Kidney epithelial cell (primary cell): Measurements from ENCODE around the gene TERT. TPM values are rescaled to one million over a fixed set of nuclear protein-coding genes. Genes with fewer than 3 reads are reported as not detected.

Experiments used
- DNase-seq: peaks from one replicate; pipeline ENCODE4 v3.0.0-alpha.2; 2010; ENCODE audit warnings: low read depth
- H3K27me3 ChIP-seq: 2 replicates; pipeline ENCODE4 v1.6.0; 2011; ENCODE audit warnings: low read length; ENCODE audit not compliant: control insufficient read depth, insufficient read depth
- H3K36me3 ChIP-seq: 2 replicates; pipeline ENCODE4 v1.5.1; 2011; ENCODE audit warnings: low read length; ENCODE audit not compliant: control insufficient read depth, insufficient read depth
- H3K4me3 ChIP-seq: 2 replicates; pipeline ENCODE4 v1.5.1; 2011; ENCODE audit warnings: low read depth, mild to moderate bottlenecking, control low read depth, low read length
- CTCF ChIP-seq: IDR thresholded peaks from 2 replicates; pipeline ENCODE4 v1.5.1; 2011; ENCODE audit warnings: mild to moderate bottlenecking, moderate library complexity, low read length, control low read depth, inconsistent platforms; ENCODE audit not compliant: insufficient read depth, poor library complexity, severe bottlenecking
- total RNA-seq: library from RNA; depleted of rRNA; stranded (reverse); fragments of >200 nt; gene quantifications from 2 replicates; pipeline ENCODE4 v1.2.3, GENCODE V29; 2015

The TERT gene
- total RNA-seq, 1 donor from 2014 or later: not detected

- no peak for TF ChIP-seq CTCF
- DNase-seq: no peak
- H3K4me3 ChIP-seq: no peak overlapping the region
- peaks cover 3% of the 10 kb centered on the region for H3K27me3 ChIP-seq
- no peaks in the 10 kb centered on the region for H3K36me3 ChIP-seq
Observed at GRCh38 chr5:1304033-1304432, 9.2 kb upstream of the TERT start.

GRCh38 chr5:1302258-1302657 is 7.4 kb upstream of the TERT start:
- Histone ChIP-seq H3K27me3 (peaks cover 3% of the 10 kb centered on the region), H3K36me3 (no peaks in the 10 kb centered on the region), H3K4me3 (no peak overlapping the region)
- DNase-seq: no peak
- TF ChIP-seq CTCF: no peak

- Histone ChIP-seq H3K27me3 (peaks cover 7% of the 10 kb centered on the region), H3K36me3 (no peaks in the 10 kb centered on the region)
- no peak for DNase-seq
Observed at GRCh38 chr5:1300581-1301083, 5.8 kb upstream of the TERT start.

GRCh38 chr5:1299961-1300360 is 5.1 kb upstream of the TERT start:
- TF ChIP-seq CTCF: no peak
- Histone ChIP-seq H3K27me3 (peaks cover 13% of the 10 kb centered on the region), H3K4me3 (no peak overlapping the region), H3K36me3 (no peaks in the 10 kb centered on the region)
- DNase-seq: no peak

More at GRCh38 chr5:1300581-1301083, 5.8 kb upstream of the TERT start:
- TF ChIP-seq CTCF: no peak
- H3K4me3 ChIP-seq: no peak overlapping the region

GRCh38 chr5:1299511-1299850 is 4.6 kb upstream of the TERT start:
- DNase-seq: no peak
- H3K36me3 ChIP-seq: no peaks in the 10 kb centered on the region
- TF ChIP-seq CTCF: no peak
- no peak overlapping the region for H3K4me3 ChIP-seq
- peaks cover 15% of the 10 kb centered on the region for H3K27me3 ChIP-seq

- no peak overlapping the region for H3K4me3 ChIP-seq
- H3K27me3 ChIP-seq: peaks cover 20% of the 10 kb centered on the region
- no peaks in the 10 kb centered on the region for H3K36me3 ChIP-seq
- DNase-seq: no peak
- no peak for TF ChIP-seq CTCF
Observed at GRCh38 chr5:1298723-1299510, 4.0 kb upstream of the TERT start.
